Germinal center (tissue), 1 donor: ENCODE results near the gene CNTNAP4.

Source experiments
- DNase-seq: peaks from one replicate; pipeline ENCODE4 v3.0.0; 2012; ENCODE audit warnings: mixed read lengths, low spot score

Gene CNTNAP4

GRCh38 chr16:76598498-76598897 is 321.3 kb downstream of the CNTNAP4 start:
- no peak for DNase-seq

GRCh38 chr16:76607317-76607716 is 330.1 kb downstream of the CNTNAP4 start:
- DNase-seq, result no peak
